Right lobe of liver (tissue), 4 donors: ENCODE measurements around the gene NPIPB4.
"Not testable (repeated sequence)": the region's sequence is repeated elsewhere in the genome, so short reads cannot be mapped to it uniquely, and the experiment has no call there.

Experiments used
- POLR2A ChIP-seq: fragments of 450-650 bp; IDR thresholded peaks from one replicate; pipeline ENCODE4 v1.6.1; 2017; ENCODE audit warnings: antibody characterized with exemption, mild to moderate bottlenecking
- TF ChIP-seq, protein P1 (sequence below), 4 donors: fragments of 200-600 bp in 3 of 4; fragments of 450-650 bp in 1 of 4; IDR thresholded peaks; one replicate each; pipeline versions ENCODE4 v1.5.1 to v1.8.0; 2016 to 2022; ENCODE audit warnings: antibody characterized with exemption in 4 of 4, mild to moderate bottlenecking in 2 of 4
- donor health status: DM: no; HTN: no; CAD: no.
- donor health status: DM: no; HTN: no; CAD: no.
- donor health status: DM: no; HTN: yes; CAD: no.

DNA sequence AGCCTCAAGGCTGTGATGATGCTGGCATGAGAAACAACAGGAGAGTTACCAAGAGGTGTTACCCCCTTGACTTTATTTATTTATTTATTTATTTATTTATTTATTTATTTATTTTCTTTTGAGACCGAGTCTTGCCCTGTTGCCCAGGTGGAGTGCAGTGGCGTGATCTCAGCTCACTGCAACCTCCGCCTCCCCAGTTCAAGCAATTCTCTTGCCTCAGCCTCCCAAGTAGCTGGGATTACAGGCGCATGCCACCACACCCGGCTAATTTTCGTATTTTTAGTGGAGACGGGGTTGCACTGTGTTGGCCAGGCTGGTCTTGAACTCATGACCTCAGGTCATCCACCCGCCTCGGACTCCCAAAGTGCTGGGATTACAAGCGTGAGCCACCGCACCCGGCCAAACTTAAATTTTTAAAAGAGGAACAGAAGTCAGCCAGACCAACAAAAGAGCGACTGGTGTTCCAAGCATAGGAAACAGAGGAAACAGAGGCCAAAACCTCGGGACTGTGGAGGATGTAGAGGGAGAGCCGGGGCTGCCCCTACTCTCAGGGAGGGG lies 36.6 kb downstream of the NPIPB4 start:
- TF ChIP-seq, protein P1, sequence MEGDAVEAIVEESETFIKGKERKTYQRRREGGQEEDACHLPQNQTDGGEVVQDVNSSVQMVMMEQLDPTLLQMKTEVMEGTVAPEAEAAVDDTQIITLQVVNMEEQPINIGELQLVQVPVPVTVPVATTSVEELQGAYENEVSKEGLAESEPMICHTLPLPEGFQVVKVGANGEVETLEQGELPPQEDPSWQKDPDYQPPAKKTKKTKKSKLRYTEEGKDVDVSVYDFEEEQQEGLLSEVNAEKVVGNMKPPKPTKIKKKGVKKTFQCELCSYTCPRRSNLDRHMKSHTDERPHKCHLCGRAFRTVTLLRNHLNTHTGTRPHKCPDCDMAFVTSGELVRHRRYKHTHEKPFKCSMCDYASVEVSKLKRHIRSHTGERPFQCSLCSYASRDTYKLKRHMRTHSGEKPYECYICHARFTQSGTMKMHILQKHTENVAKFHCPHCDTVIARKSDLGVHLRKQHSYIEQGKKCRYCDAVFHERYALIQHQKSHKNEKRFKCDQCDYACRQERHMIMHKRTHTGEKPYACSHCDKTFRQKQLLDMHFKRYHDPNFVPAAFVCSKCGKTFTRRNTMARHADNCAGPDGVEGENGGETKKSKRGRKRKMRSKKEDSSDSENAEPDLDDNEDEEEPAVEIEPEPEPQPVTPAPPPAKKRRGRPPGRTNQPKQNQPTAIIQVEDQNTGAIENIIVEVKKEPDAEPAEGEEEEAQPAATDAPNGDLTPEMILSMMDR (IDR thresholded peaks at IDR 0.05) = not testable (repeated sequence)
- not testable (repeated sequence) for TF ChIP-seq POLR2A
